T-helper 2 cell (primary cell): ENCODE measurements around the gene CHTF18.
"Not testable (repeated sequence)": the region's sequence is repeated elsewhere in the genome, so short reads cannot be mapped to it uniquely, and the experiment has no call there.

ENCODE experiments used
- DNase-seq, 5 experiments: peaks; one replicate each; pipeline versions ENCODE4 v3.0.0 to v3.0.0-alpha.2; 2012 to 2022

The CHTF18 gene

DNA sequence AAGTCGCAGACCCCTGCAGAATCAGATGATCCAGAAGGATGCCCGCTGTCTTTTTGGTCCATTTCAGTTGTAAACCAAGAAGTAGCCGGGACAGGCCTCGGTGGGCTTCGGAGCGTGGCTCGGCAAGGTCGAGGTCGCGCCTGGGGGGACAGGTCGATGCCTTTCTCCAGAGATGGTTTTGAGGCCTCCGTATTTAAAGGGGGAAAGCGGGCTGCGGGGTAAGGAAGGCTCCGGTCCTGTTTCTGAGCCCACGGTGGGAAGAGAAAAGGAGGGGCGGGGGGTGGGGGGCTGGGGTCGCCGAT lies 19.6 kb downstream of the CHTF18 start:
- DNase-seq = no peak

DNA sequence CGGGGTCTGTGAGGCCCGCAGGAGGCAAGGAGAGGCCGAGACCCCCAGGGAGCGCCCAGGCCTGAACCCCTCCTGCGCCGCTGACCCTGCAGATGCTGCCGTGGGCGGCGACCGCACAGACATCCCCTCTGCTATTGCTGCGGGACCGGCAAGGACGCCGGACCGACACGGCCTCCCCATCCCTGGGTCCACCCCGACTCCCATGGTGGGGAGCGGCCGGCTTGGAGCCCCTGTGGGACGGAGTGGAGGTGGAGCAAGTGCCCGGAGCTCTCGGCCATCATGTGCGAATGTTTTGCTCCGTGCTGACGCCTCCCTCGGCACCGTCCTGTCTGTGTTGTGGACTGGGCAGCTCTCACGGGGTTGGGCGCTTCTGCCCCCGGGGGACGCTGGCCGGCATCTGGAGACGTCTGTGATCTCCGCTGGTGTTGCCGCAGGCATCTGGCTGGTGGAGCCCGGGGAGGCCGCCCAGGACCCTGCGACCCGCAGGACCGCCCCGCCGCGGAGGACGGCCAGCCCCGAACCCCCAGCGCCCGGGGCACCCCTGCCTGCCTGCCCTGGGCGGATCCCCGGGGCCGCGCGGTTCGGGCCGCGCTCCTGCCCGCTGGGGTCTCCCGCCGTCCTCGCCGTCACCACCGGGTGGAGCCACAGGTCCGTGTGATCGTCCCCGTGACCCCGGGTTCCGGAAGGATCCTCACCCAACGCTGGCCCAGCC lies 24.9 kb downstream of the CHTF18 start:
- peak in 3 of 5 experiments; percentile 31 to 52 (median 43) for DNase-seq

DNA sequence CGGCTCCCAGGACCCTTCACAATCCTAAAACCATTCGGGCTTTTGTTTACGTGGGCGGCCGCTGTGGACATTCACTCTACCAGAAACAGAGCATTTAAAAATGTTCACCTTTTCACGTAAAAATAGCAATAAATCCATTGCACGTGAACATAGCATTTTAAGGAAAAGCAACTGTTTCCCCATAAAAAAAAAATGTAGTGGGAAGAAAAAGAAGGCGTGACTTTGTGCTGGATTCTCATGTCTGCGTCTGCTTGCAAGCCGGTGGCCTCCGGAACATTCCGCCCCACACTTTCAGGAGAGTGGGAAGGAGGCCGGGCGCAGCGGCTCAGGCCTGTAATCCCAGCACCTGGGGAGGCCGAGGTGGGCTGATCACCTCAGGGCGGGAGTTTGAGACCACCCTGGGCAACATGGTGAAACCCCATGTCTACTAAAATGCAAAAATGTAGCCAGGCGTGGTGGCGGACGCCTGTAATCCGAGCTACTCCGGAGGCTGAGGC lies 25.5 kb downstream of the CHTF18 start:
- DNase-seq = no peak

DNA sequence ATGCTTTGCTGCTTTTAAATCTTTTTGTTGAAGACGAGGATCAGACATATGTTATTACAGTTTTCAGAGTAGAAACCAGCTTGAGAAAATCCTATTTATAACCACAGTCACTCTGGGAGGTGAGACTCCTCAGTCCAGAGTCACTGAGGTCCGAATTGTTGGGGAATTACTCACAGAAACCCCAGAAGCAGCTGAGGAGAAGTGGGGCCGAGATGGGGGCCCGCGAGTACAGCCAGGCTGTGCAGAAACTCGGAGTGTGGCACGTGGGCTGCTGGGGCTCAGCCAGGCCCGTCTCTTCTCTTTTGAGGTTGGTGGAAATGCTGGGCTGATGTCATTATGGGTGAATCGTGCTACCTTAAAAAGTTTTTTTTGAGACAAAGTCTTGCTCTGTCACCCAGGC lies 26.6 kb downstream of the CHTF18 start:
- DNase-seq = no peak

DNA sequence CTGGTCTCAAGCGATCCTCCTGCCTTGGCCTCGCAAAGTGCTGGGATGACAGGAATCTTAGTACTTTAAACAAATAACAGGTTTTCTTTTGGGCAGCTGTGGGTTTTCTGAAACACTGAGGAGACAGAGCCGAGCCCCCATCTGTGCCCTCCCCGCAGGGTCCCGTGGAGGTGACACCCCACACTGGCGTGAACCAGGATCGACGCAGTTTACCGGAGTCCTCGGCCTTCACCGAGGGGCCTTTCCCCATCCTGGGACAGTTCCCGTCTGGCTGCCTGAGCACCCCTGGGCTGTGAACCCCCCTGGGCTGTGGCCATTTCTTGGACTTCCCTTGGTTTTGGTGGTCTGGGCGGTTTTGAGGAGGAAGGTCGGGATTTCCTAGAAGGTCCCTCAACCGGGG lies 27.4 kb downstream of the CHTF18 start:
- DNase-seq = no peak

DNA sequence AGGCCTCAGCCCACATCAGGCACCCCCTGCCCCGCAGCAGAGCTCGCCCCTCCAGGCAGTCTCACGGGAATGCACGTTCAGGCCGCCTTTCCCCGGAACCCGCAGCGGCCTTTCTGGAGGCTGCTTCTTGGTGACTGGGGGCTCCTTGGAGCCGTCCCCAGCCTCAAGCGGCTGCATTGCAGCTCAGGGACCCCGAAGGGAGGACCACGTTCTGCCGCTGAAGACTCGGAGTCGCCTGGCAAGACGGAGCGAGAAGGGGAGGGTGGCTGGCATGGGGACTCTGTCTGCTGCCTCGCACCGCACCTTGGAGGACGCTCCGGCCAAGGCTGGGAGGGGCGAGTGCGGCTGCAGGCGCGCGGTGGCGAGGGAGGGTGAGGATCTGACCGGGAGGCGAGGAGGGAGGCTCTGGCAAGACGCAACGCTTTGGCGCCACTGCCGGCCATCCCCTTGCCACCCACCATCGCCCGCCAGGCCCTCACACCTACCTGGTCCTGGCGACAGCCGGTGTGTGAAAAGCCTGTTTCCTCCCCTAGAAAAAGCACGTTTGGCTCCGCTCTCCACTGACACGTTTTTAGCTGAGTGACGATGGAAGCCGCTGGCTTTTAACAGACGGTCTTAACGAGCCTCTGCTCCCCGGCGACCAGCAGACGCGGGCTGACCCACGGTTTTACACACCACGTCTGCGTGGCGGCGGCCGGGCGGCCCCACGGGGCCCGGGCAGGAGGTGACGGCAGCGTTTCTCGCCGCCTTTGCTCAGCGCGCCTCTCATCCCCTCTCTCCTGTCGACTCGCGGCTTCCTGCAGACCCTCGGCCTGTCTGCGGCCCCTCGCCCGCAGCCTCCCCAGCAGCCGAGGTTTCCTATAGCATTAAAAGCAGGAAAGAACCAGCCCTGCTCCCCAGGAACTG lies 28.8 kb downstream of the CHTF18 start:
- no peak for DNase-seq

DNA sequence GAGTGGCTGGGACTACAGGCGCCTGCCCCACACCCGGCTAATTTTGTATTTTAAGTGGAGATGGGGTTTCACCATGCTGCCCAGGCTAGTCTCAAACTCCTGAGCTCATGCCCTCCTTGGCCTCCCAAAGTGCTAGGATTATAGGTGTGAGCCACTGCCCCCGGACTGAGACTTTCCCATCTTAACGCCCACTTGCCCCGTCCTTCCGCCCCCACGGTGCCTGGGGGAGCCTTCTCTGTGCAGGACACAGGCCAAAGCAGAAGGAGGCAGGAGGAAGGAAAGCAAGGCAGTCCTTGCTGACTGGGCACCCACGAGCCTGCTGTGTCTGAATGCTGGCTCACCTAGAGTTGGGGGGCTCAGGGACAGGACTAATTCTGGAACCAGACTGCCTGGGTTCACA lies 29.7 kb downstream of the CHTF18 start:
- no peak for DNase-seq

DNA sequence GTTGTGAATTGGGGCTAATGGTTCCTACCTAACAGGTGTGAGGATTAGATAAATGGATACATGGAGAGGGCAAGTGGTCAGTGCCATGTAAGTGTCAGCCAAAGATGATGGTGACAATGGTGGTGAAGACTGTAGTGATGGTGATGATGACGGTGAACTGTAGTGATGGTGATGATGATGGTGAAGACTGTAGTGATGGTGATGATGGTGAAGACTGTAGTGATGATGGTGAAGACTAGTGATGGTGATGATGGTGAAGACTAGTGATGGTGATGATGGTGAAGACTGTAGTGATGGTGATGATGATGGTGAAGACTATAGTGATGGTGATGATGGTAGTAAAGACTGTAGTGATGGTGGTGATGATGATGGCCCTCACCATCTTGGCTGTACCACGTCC lies 30.2 kb downstream of the CHTF18 start:
- no peak for DNase-seq

DNA sequence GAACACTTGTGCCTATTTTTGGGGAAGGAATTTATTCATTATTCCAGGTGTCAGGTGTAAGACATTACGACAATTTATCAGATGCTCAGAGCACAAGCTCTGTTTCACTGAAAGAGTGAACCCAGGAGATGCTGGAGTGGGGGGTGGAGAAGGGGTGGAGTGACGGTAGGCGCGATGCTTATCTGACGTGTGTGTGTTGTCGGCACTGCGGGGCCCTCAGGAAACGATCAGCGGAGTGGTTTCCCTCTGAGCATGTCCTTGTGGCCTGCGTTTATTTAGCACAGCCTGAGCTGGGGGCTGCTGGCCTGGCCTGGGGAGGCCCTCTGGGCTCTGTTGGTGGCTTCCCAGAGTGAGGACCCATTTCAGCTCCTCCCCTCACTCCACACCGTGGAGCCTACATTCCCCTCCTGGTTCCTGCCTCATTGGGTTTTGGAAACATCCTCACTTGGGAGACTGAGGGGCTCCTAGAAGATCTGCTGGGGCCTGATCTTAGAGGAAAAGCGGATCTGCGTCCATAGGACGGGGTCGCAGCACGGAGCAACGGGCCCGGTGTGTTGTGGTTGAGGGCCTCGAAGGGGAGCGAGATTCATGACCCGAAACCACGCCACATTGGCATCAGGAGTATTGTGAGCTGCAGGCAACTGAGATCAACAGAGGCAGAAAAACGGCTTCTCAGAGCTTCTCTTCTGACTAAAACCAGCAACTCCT lies 31.1 kb downstream of the CHTF18 start:
- peak in 3 of 5 experiments; percentile 14 to 95 (median 51) for DNase-seq

DNA sequence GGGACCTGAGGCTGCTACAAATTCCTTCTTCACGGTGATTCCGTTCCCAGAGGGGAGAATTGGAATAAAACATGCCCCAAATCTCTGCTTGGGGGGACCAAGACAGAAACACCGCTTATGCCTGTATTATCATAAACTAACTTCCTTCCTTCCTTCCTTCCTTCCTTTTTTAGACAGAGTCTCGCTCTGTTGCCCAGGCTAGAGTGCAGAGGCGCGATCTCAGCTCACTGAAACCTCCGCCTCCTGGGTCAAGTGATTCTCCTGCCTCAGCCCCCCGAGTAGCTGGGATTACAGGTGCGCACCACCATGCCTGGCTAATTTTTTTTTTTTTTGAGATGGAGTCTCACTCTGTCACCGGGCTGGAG lies 31.6 kb downstream of the CHTF18 start:
- not testable (repeated sequence) for DNase-seq

DNA sequence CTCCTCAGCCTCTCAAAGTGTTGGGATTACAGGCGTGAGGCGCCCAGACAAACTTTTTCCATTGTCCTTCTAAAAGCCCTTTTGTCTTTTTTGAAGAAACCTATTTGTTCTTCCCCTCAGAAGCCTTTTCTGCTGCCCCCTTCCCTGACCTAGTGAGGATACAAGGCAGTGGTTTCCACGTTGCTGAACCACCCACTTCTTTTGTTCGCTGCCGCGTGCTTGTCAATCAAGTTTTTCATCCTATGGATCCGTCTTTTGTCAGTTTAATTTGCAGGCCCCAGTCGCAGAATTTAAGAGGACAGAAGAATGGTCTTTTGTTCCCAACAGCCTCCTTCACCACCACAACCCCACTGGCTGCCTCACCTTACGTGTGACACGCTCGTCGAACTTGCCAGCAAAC lies 32.3 kb downstream of the CHTF18 start:
- DNase-seq = no peak

DNA sequence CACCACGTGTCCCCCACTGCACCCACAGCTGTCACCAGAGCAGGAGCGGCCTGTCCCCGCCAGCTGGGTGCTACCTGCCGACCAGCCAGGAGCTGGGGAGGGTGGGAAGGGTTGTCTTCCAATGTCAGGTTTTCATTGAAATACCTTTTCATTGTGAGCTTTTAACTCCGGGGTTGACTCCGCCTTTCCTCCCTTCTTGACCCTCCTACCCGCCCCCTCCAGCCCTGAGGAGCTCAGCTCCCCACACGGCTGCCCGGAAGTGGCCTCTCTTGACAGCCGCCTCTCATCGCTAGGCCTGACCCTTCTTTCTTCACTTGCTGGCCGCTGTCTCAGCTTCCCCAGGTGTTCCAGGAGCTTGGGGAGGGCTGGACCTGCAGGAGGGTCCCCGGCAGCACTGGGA lies 33.3 kb downstream of the CHTF18 start:
- no peak for DNase-seq

DNA sequence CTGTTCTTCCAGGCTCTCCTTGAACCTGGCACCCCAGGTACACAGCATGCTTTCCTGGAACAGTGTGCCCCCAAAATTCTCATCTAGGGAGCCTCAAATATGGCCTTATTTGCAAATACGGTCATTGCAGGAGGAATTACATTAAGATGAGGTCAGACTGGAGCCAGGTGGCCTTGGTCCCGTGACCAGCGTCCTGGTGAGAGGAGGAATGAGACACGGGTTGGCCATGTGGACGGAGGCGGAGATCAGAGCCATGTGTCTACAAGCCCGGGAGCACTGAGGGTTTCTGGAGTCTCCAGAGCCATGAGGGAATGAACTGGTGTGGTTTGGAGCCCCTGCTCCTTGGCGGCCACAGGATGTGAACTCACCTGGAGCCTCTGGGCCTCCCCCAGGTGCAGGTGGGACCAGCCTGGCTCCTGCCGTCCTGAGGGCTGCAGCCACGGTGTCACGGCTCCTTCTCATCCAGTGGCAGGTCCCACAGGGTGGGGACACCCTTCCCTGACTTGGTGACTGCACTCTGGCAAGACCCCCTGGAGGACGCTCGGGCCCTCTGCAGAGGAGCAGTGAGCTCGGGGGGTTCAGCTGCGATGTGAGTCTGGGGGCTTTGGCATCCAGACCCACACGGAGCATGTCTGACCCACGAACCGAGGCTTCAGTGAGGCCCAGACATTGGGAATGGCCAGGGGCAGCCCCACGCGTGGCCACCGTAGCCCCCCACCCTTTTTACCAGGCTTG lies 33.9 kb downstream of the CHTF18 start:
- no peak for DNase-seq

DNA sequence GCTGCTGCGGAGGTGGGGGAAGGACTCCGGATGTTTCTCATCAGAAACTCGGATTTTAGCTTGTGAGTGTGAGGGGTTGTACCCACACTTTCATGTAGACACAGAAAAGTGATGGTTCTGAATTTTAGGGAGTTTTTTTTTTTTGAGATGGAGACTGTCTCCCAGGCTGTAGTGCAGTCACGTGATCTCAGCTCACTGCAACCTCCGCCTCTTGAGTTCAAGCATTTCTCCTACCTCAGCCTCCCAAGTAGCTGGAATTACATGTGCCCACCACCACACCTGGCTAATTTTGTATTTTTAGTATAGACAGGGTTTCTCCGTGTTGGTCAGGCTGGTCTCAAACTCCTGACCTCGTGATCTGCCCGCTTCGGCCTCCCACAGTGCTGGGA lies 34.5 kb downstream of the CHTF18 start:
- DNase-seq = no peak

DNA sequence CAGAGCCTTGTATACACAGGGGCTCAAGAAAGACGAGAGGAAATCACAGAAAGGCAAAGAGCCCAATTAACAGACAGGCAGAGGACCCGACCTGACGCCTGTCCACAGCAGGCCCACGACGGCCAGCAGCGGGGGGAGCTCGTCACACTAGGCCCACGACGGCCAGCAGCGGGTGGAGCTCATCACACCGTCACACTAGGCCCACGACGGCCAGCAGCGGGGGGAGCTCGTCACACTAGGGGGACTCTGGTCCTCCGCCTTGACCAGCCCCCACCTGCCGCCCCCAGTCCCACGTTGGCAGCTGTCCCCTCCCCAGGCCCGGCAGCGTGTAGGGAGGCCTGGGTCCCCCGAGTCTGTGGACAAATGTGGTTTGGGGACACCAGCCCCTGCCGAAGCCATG lies 35.8 kb downstream of the CHTF18 start:
- DNase-seq = no peak

DNA sequence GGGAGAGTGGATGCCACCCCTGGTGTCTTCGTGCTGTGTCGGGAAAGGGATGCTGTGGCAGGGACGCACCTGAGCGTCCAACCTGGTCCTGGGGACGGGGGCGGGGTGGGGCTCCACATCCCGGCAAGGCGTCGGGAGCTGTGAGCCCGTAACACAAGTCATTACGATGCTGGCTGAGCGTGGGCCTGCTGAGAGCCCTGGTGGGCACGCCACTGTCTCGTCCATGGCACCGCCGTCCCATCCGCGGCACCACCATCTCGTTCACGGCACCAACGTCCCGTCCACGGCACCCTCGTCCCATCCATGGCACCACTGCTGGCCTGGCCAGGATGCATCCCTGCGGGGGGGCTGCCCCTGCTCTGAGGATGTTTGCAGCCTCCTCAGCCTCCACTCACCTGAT lies 36.2 kb downstream of the CHTF18 start:
- DNase-seq = no peak

DNA sequence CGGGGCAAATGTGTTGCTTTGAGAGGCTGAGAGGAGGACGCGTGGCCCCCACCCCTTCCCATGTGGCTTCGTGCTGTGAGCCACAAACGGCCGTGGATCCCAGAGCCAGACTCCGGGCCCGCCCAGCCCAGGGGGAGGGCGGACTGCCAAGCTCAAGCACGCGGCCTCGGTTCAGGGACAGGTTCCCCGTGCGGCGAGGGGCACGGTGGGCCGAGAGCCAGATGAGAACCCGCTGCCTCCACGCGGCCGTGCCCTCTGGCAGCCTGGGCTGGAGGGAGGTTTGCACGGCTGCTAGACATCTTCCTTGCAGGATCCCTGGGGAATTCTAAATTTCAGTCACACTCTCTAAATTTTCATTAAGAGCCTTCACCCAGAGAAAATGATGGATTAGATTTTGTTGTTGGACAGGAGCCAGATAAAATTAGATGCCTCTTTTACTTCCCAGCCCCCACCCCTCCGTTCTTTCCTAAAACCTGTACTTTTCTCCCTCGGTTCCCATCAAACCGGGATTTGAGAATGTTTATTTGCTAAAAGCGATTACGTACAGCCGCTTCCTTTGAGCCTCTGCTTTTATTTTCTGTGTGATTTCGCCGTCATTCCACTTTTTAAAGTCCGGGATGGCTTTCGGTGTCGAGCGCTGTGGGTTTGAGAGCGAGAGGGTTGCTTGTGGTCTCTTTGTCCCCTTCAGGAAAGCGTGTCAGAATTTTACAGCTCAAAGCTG lies 37.1 kb downstream of the CHTF18 start:
- DNase-seq = no peak

DNA sequence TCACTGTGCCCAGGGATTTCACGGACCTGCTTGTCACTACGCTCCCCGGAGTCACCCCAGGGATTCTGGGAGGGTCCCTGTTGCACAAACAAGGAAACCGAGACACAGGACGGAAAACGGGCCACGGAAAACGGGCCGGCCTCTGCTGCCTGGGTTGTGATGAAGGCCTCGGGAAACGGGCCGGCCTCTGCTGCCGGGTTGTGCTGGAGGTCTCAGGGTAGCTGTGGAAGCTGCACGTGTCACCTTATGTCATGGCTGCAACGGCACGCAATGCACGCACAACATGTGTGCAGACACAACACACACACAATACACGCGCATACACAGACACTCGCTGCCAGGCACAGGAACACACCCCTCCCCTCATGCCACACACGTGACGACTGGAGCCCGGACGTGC lies 39.1 kb downstream of the CHTF18 start:
- DNase-seq = no peak

DNA sequence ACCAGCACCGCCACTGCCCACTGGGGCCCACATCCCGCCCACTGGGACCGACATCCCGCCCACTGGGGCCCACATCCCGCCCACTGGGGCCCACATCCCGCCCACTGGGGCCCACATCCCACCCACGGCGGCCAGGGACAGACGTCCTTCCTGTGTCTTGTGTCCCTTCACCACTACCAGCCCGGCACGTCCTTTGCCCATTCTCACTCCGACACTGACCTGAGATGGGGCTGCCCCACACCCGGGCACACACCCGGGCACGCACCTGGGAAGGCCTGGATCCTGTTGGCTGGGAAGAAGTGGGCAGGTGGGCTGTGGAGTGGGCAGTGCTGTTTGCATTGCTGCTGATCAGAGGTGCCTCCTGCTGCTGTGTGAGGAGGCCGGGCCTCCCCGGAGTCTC lies 40.5 kb downstream of the CHTF18 start:
- DNase-seq = no peak

DNA sequence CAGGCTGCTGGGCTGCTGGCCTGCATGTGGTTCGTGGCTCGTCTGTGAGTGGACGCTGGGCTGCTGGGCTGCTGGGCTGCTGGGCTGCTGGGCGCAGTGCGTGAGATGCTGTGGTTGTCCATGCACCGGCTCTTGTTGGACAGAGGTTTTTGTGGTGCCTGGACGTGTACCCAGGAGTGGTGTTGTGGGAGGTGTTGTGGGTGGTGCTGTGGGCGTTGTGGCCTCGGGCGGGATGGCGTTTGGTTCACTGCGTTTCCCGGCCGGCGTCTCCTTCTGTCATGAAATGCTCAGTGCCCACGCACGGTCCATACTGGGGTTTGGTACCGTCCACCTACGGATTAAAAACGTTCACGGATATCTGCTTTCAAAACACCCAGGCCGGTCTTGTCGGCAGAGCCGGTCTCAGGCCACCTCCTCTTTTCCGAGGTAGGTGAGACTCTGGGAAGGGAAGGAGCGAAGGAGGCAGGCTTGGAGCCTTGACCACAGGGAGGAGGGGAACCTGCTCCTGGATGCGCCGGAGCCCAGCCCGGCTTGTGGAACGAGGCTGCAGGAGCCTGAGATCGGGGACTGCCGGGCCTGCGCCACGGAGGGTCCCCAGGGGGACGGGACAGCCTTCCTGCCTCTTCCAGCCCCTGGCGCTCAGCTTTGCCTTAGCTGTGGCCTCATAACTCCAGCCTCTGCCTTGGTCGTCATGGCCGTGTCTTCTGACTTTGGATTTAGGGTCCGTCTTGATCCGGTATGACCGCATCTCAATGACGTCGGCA lies 41.9 kb downstream of the CHTF18 start:
- no peak for DNase-seq

DNA sequence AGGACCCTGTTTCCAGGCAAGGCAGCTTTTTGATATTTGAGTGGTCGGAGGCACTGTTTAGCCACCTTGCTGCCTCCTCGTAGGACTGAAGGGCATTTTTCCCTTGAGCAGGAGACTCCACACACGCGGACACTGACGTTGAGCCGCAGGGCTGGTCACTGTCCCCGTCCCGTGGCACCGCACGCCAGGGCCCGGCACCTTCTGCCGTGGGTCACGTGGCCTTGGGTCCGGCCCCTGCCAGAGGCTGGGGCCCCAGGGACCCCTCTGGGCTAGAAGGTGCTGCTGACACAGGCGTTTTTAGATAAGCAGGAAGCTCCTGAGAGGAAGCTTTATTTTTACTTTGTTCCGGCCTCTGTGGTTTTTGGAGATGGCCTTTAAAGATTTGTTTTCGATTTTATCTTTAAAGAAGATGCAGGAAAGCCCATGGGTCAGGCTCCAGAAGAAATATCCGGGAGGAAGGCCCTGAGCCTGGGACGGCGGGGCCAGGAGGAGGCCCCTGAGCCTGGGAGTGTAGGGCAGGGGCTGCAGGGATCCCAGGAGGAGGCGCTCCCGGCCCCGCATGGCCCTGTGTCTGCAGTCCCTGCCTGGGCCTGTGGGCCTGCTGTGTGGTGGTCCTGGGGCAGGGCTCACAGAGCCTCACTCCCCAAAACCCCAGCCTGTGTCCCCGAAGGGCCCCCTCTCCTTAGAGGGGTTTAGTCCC lies 42.6 kb downstream of the CHTF18 start:
- no peak for DNase-seq
